NCI-H2029 (cell line): Measurements from ENCODE around the gene WNT3A.
"Not testable (repeated sequence)": the region's sequence is repeated elsewhere in the genome, so short reads cannot be mapped to it uniquely, and the experiment has no call there.

ENCODE experiments used
- DNase-seq: peaks from one replicate; lab custom pipeline; 2025; lab: John Stamatoyannopoulos, UW

The WNT3A gene

DNA sequence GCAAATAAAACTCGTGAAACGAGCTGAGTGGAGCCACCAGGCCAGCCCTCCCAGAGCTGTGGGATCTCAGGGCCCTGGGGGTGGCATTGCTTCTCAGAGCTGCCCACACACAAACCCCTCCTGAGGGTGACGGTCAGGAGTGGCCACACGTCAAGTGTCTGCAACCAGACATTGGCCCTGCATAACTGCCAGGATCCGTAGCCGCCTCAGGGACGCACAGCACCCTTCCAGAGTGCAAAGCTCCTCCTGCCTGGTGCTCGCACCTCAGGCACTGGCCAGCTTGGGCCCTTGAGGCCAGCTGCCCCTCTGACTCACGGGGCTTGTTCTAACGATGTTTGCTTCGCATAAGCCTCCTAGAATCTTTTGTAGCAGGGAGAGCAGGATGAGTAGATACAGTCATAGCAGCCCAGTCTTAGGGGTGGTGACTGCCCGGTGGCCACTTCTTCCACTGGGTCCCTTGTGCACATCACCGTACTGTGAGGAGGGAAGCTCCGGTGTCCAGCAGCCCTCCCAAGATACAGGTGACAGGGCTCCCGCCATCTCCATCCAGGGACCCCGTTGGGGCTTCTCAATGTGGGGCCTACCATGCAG, 5.0 kb downstream of the WNT3A start:
- no peak for DNase-seq

DNA sequence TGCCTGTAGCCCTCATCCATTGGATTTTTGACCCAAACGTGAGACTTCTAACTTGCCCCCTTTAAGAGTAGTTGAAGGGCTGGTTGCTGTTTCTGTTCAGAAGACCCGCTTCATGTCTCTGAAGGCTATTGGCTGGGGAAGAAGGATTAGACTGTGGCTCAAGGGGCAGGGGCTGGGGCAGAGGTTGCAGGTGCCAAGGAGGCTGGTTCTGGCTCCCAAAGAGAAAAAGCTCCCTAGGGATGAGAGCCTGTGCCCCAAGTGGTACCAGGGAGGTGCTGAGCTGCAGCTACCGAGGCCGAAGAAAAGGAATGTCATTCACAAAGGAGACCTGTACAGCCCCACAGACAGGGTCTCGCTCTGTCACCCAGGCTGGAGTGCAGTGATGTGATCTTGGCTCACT, 5.8 kb downstream of the WNT3A start:
- DNase-seq: no peak

DNA sequence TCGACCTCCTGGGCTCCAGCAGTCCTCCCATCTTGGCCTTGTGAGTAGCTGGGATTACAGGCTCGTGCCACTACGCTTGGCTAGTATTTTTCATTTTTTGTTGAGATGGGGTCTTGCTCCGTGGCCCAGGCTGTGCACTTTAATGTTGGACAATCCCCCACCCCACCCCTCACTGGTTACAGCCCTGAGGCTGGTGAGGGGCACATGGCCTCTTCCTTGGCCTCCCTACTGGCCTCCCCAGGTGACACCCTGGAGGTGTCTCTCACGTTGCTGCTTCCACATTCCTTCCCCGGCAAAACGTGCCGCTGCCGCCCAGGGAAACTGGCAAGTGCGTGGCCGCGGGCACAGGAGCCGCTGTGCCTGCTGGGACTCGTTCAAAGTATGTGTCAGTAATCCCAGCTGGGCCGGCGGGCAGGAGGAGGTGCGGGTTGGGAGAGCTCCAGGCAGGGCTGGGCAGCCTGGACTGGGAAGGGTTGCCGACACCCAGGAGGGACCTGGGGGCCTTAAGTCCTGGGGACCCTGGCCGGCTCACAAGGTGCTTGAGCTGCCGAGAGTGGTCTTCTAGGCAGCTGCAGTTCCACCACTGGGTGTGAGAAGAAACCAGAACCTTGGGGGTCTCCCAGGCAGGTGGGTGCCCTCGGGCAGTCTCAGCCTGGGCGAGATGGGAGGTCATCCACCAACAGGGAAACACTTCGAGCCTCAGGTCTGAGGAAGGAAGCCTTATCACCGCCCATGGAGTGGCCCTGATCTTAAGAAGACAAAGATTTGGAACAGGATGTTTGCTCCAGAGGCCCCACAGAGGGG, 6.5 kb downstream of the WNT3A start:
- no peak for DNase-seq

DNA sequence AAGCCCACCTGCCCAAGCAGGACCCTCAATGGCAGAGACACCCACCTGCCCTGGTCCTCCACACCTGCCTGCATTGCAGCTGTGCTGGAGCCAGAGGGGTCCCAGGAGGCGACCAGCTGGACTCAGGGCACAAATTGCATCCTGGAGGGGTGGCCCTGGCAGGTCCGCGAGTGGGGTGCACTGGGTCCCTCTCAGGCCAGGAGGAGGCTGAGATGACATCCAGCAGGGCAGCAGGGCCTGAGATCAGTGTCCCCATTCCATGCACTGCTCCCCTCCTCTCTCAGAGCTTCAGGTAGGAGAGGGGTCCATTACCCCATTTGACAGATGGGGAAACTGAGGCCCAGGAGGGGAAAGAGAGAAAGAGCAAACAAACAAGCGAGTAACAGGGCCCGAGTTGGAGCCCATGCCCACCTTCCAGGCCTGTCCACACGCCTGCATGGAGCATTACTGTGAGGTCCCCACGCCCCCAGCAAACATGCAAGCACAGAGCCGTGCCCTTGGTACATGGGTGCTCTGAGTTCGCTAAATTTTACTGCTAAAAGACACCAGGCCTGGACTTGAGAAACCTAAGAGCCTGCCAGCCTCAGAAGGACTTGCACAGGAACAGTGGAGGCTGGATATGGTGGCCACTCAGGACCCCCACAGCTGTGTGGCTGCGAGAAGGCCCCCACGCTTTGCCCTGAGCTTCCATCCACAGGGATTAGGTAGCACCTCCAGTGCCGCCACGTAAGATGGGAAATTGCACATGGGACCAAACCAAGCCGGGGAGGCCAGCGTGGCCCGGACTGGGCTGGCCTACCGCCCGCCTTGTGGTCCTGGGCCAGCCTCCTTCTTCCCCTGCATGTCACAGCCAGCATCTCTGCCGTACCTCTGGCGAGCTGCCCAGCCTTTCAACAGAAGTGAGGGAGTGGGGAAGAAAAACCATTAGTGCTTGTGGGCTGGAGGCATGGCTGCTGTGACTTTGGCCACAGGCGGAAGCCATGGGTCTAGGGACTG, 7.4 kb downstream of the WNT3A start:
- DNase-seq: no peak

DNA sequence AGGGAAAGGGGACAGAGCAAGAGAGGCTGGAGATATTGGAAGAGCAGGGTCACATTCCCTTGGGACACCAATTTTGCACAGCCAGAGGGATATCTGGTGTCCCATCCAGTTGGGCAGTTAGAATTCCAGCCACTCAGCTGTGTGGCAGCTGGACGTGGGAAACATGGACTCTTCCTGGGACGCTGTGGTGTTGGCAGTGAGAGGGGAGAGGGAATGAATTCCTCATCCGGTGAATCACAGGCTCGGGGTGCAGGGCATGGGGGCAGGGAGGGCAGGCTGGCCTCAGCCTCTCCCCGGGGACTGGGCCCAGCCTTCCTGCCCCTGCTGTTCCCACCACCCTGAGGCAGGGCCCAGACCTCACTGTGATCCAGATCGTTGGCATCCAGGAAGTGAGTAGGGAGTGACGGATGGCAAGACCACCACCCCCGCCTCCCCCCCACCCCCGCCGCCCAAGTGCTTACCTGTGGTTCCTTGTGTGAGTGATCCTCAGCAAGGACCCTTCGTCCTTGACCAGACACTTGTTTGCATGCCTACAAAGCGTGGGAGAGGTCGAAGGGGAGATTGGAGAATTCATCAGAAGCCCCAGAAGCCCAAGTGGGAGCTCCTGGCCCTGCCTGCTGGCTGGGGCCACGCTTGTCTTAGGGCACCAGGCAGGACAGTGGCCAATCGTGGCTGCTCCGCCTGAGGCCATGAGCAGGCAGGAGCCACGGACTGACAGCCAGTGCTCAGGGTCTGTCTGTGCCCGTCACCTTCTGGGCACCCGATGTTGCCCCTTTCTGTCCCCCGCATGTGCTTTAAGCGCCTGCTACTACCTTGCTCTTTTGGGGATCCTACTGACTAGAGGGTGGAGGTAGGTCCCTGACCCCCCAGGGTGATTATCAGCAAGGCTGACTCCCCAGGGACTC, 8.7 kb downstream of the WNT3A start:
- DNase-seq: no peak

DNA sequence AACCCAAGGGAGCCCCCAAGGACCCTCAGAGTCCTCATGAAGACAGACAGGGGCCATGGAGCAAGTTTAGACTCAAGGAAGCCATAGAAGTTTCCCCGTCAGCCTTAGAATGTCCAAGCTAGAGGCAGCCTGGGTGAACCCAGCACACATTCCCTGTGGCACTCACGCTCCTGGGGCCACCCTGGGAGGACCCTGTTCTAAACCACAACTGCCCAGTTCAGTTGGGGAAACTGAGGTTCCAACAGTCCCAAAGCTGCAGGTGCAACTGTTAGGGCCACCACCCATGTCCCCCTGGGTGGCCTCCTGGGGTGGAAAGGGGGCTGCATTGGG, 9.3 kb downstream of the WNT3A start:
- DNase-seq: no peak

DNA sequence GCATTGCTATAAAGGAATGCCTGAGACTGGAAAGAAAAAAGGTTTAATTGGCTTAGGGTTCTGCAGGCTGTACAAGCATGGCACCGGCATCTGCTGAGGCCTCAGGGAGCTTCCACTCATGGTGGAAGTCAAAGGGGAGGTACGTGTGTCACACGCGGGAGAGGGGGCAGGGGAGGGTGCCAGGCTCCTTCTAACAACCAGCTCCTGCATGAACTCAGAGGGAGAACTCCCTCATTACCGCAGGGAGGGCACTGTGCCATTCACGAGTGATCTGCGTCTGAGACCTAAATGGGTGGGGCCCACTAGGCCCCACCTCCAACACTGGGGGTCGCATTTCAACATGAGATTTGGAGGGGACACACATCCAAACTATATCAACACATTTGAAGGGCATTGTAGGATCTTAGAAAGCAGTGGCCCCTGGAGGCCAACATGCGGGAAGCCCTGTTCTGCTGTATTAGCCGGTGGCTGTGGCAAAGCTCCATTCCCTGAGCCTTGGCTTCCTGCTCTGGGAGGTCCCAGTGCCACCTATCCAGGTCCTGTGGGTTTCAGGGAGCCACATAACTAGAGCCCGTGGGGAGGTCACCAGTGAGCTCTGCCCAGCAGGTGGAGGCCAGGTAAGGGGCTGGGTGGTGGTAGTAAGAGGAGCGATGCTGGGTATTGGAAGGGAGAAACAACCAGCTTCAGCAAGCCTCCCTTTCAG, 10.0 kb downstream of the WNT3A start:
- DNase-seq: no peak

DNA sequence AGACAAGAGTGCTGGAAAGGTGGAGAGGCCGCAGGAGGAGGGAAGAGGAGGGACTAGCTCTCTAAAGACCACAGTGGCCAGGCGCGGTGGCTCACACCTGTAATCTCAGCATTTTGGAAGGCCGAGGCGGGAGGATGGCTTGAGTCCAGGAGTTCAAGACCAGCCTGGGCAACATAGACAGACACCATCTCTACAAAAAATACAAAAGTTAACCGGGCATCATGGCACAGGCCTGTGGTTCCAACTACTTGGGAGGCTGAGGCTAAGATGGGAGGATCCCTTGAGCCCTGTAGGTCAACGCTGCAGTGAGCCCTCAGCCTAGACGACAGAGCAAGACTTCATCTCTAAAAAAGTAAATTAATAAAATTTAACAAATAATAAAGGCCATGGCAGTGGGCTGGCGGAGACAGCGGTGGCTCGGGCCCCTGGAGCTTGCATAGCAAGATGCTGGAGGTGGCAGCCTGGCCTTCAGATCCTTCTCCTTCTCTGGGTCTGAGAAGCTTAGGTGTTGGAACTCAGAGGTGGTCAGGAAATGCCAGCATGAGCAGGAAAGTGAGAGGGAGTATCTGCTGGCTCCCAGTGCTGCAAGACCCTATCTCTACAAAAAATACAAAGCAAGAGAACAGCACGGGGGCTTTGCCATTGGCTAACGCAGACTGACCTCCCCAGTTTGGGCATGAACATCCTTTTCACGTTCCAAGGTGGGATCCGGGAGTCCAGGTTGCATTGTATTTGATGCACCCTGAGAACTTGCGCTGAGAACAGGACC, 10.7 kb downstream of the WNT3A start:
- DNase-seq: no peak

DNA sequence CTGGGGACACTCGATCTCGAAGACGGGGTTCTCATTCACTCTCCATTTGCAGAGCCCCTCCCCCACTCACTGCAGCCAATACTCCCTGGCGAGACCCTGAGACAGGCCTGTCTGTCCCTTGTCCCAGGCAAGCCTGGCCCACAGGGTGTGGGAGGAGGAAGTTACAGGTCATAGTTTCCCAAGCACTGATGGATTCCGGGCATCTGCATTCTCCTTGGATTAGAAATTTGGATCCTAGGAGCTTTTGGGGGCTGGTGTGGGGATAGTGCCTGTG, 11.3 kb downstream of the WNT3A start:
- DNase-seq: no peak

DNA sequence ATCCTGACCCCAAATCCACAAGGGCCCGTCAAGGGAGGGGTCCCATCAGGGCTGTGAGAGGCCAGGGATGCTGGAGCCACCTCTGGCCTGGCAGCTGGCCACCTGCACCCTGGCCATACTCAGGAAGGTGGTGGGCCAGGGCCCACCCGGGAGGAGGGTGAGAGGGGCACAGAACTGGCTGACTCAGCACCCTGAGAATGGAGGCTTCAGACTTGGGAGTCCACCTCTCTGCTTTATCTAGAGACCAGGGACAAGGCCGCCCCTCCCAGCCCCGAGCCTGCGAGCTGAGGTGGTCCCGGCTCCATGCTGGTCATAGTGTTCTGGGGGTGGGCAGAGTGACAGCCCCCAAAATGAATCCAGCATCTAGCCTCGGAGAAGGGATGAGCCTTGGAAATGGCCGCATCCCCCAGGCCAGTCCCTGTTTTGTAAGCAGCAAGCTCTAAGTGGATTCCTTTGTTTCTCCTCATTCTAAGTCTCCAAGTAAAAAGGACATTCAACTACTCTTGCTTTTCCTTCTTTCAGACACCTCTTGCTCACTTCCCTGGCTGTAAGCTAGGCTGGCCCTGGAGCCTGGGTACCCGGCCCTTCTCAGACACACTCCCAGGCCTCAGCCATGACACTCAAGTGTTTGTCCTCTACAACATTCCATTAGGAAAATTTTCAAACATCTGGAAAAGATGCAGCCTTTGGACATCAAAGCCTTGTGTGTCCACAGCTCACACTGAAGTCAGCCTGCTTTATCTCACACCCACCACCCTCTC, 12.3 kb downstream of the WNT3A start:
- DNase-seq: no peak

DNA sequence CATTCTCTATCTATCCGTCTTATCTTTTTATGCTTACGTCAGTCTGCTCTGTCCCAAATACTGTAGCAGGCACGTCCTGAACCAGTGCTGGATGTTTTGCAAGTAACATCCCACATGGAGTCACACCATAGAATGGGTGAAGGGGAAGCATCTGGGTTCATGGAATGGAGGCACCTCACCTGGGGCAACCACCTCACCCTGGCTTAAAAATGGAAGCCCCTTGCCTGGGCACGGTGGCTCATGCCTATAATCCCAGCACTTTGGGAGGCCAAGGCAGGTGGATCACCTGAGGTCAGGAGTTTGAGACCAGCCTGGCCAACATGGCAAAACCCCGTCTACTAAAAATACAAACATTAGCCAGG, 12.9 kb downstream of the WNT3A start:
- not testable (repeated sequence) for DNase-seq

DNA sequence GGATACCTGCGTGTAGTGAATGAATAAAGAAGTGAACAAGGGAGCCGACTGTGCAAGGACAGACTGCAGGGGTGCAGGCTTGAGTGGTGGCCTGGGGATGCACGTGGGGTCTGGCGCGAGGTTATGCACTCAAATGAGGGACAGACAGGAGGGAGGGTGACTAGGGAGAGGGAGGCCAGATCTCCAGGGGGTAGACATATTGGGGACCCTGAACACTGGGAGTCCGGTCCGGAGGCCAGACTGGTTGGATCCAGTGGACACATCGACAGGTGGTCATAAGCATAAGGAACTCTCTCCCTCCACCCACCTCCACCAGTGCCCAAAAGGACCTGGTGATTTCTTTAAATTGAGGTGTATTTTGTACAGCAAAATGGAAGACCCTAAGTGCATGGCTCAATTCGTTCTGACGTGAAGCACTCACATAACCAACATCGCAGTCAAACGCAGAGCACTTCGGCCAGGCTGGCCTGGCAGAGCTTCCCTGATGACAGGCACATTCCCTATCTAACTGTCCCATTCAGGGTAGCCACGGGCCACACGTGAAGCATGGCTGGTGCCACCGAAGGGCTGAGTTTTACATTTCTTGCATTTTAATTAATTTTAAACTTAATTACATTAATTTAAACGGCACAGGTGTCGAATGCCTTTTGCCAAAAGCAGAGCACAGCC, 14.0 kb downstream of the WNT3A start:
- no peak for DNase-seq

DNA sequence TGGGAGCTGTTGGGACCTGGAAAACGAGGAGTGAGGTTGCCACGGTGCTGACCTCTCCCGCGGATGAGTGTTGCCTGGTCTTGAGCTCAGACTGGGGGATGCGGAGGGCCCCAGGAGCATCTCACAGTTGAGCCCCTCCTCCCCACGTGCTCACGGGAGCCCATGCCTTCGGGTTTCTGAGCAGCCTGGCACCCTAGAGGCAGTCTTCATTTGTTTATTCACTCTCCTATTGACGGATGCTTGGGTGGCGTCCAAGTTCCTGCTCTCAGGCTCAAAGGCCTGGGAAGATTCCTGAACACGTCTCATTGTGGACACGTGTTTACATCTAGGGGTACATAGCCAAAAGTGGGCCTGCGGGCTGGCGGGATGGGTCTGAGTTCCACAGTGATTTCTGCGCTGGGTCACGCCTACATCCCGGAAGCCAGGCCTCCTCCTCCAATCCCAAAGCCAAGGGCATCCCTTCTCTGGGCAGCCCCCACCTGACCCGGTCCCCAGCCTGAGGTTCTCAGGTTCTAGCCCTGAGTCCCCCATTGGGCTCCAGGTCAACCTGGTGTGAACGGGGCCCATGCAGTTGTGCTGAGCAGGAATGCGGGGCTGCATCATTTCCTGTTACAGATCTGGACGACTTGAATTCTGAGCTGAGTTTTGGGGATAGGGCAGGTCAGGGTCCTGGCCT, 14.7 kb downstream of the WNT3A start:
- DNase-seq: no peak

DNA sequence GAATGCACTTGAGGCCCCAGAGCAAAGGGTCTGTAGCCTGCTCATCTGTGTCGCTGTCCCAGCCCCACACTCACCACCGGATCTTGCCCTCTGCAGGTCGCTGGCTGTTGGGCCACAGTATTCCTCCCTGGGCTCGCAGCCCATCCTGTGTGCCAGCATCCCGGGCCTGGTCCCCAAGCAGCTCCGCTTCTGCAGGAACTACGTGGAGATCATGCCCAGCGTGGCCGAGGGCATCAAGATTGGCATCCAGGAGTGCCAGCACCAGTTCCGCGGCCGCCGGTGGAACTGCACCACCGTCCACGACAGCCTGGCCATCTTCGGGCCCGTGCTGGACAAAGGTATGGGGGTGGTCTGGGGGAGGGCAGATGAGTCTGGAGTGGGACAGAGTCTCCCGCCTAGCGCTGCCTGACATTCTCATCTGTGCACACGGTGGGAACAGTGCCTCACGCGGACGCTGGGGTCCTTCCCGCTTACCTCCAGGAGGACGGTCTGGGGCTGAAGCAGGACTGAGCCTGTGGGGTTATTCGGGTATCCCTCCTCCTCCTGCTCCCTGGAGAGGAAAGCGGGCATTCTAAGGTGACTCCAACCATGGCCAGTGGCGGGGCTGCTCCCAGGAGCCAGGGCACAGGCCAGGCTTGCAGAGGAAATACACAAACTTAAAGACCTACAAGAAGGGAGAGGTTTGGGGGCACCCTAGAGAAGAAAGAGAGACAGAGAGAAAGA, 15.9 kb downstream of the WNT3A start:
- no peak for DNase-seq

DNA sequence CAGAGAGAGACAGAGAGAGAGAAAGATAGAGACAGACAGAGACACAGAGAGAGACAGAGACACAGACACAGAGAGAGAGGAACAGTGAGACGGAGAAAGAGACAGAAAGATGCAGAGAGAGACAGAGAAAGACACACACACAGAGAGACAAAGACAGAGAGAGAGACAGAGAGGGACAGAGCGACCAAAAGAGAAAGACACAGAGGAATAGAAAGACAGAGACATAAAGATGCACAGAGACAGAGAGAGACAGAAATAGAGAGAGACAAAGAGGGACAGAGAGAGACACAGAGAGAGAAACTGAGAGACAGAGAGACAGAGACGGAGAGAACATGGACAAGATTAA, 16.5 kb downstream of the WNT3A start:
- DNase-seq: no peak

DNA sequence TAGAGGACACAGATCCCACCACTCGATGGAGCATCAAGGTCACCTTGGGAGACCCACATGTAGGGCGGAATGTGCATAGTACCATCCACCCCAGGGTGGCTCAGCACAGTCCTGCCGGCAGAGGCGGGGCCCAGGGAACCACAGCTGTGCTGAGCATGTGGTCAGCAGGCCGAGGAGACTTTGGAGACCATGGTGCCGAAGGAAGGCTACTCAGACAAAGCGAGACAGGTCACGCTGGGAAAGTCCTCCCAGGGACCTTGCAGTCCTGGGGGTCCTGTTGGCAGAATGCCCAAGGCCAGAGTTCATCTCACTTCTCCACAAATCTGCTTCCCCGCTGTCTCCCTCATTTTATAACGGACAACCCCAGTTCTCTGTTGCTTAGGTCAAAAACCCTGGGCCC, 22.5 kb downstream of the WNT3A start:
- no peak for DNase-seq

DNA sequence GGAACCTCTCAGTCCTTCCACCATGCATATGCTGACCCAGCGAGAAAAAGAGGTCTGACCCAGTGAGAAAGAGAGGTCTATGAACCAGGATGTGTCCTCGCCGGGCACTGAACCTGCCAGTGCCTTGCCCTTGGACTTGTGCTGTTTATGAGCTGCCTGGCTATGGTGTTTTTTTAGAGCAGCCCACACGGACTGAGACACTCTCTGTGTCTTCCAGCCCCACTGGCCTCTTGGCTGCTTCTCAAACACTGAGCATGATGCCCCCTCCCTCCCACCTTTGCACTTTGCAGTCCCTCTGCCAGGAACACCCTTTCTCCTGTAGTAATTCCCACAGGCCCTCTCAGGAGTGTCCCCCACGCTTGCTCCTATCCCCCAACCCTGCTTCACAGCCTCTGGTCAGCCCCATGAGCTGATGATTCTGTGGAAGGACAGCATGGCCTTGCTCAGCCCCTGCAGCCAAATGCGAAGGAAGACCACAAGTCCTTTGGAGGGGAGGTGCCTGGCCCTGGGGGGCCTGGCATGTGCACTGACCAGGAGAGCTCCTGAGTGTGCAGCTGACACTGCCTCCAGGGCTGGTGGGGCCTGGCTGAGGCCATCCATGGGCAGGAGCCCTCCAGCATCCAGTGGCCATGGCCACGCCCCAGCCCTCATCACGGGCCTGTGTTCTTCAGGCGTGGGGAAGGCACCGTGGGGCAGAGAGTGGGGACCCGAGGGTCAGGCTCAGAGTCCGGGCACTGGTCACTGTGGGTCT, 23.8 kb downstream of the WNT3A start:
- DNase-seq: no peak
